Measurements from ENCODE around the gene RABGGTA. TPM values are rescaled to one million over a fixed set of nuclear protein-coding genes. Genes with fewer than 3 reads are reported as not detected.

The RABGGTA gene
- total and polyA plus RNA-seq, 2 donors (not counting 1 experiment from before 2014, with no cell fraction given), result 15.1 to 21.0 TPM

- H3K36me3 ChIP-seq (ENCODE audit: control insufficient read depth, insufficient read depth, low read length), result peaks cover 9% of the 10 kb centered on the region
- no peaks in the 10 kb centered on the region for H4K20me1 ChIP-seq (ENCODE audit: control insufficient read depth, extremely low read depth, insufficient read depth, low read length)
- DNase-seq (ENCODE audit: low read depth in 2 of 2), result no peak
- TF ChIP-seq EZH2 (IDR thresholded peaks at IDR 0.05; ENCODE audit: low read length, missing control alignments), result no peak
- TF ChIP-seq CTCF (conservative IDR thresholded peaks at IDR 0.05 in 1 of 2, IDR thresholded peaks at IDR 0.05 in 1 of 2; ENCODE audit: low read depth in 1 of 2, low read length in 2 of 2), result no peak
- no peaks in the 10 kb centered on the region for H3K79me2 ChIP-seq (ENCODE audit: control insufficient read depth, insufficient read depth, low read length)
- no peaks in the 10 kb centered on the region for H3K27me3 ChIP-seq (ENCODE audit: control insufficient read depth, insufficient read depth, low read length)
- no peak overlapping the region for H3K9ac ChIP-seq (ENCODE audit: insufficient read depth, low read length)
- H2AFZ ChIP-seq (ENCODE audit: low read length), result no peak overlapping the region
- H3K4me2 ChIP-seq (ENCODE audit: extremely low read depth, insufficient read depth, low read length), result no peak overlapping the region
- no peak overlapping the region for H3K27ac ChIP-seq (ENCODE audit: insufficient read depth, low read length)
- no peaks in the 10 kb centered on the region for H3K4me1 ChIP-seq (ENCODE audit: control insufficient read depth, extremely low read depth, insufficient read depth, low read length)
- no peaks in the 10 kb centered on the region for H3K9me3 ChIP-seq (ENCODE audit: control insufficient read depth, insufficient read depth, low read depth, low read length)
- no peak overlapping the region for H3K4me3 ChIP-seq (replicated peaks in 1 of 4; ENCODE audit: control extremely low read depth in 1 of 4, insufficient read depth in 1 of 4, low read depth in 3 of 4, low read length in 4 of 4)
Measured at GRCh38 chr14:24269910-24270536, 1.4 kb downstream of the RABGGTA start.

GRCh38 chr14:24269368-24269767, 2.0 kb downstream of the RABGGTA start:
- H3K9me3 ChIP-seq (ENCODE audit: control insufficient read depth, insufficient read depth, low read depth, low read length), result no peaks in the 10 kb centered on the region
- no peak for DNase-seq (ENCODE audit: low read depth in 2 of 2)
- H3K4me3 ChIP-seq (replicated peaks in 1 of 4; ENCODE audit: control extremely low read depth in 1 of 4, insufficient read depth in 1 of 4, low read depth in 3 of 4, low read length in 4 of 4), result no peak overlapping the region
- no peak overlapping the region for H2AFZ ChIP-seq (ENCODE audit: low read length)
- H3K36me3 ChIP-seq (ENCODE audit: control insufficient read depth, insufficient read depth, low read length), result peaks cover 9% of the 10 kb centered on the region
- TF ChIP-seq EZH2 (IDR thresholded peaks at IDR 0.05; ENCODE audit: low read length, missing control alignments) (no peak), CTCF (conservative IDR thresholded peaks at IDR 0.05 in 1 of 2, IDR thresholded peaks at IDR 0.05 in 1 of 2; ENCODE audit: low read depth in 1 of 2, low read length in 2 of 2) (no peak)
- no peaks in the 10 kb centered on the region for H4K20me1 ChIP-seq (ENCODE audit: control insufficient read depth, extremely low read depth, insufficient read depth, low read length)
- H3K4me1 ChIP-seq (ENCODE audit: control insufficient read depth, extremely low read depth, insufficient read depth, low read length), result no peaks in the 10 kb centered on the region
- H3K27ac ChIP-seq (ENCODE audit: insufficient read depth, low read length), result no peak overlapping the region
- H3K9ac ChIP-seq (ENCODE audit: insufficient read depth, low read length), result no peak overlapping the region
- H3K27me3 ChIP-seq (ENCODE audit: control insufficient read depth, insufficient read depth, low read length), result no peaks in the 10 kb centered on the region
- H3K4me2 ChIP-seq (ENCODE audit: extremely low read depth, insufficient read depth, low read length), result no peak overlapping the region
- H3K79me2 ChIP-seq (ENCODE audit: control insufficient read depth, insufficient read depth, low read length), result no peaks in the 10 kb centered on the region

- no peak overlapping the region for H2AFZ ChIP-seq (ENCODE audit: low read length)
- no peaks in the 10 kb centered on the region for H3K9me3 ChIP-seq (ENCODE audit: control insufficient read depth, insufficient read depth, low read depth, low read length)
- peaks cover 9% of the 10 kb centered on the region for H3K36me3 ChIP-seq (ENCODE audit: control insufficient read depth, insufficient read depth, low read length)
- no peaks in the 10 kb centered on the region for H3K27me3 ChIP-seq (ENCODE audit: control insufficient read depth, insufficient read depth, low read length)
- no peak overlapping the region for H3K4me3 ChIP-seq (replicated peaks in 1 of 4; ENCODE audit: control extremely low read depth in 1 of 4, insufficient read depth in 1 of 4, low read depth in 3 of 4, low read length in 4 of 4)
- H3K9ac ChIP-seq (ENCODE audit: insufficient read depth, low read length), result no peak overlapping the region
- no peaks in the 10 kb centered on the region for H3K79me2 ChIP-seq (ENCODE audit: control insufficient read depth, insufficient read depth, low read length)
- H3K4me2 ChIP-seq (ENCODE audit: extremely low read depth, insufficient read depth, low read length), result no peak overlapping the region
- TF ChIP-seq EZH2 (IDR thresholded peaks at IDR 0.05; ENCODE audit: low read length, missing control alignments) (no peak), CTCF (conservative IDR thresholded peaks at IDR 0.05 in 1 of 2, IDR thresholded peaks at IDR 0.05 in 1 of 2; ENCODE audit: low read depth in 1 of 2, low read length in 2 of 2) (no peak)
- no peak for DNase-seq (ENCODE audit: low read depth in 2 of 2)
- H3K4me1 ChIP-seq (ENCODE audit: control insufficient read depth, extremely low read depth, insufficient read depth, low read length), result no peaks in the 10 kb centered on the region
- H3K27ac ChIP-seq (ENCODE audit: insufficient read depth, low read length), result no peak overlapping the region
- no peaks in the 10 kb centered on the region for H4K20me1 ChIP-seq (ENCODE audit: control insufficient read depth, extremely low read depth, insufficient read depth, low read length)
Measured at GRCh38 chr14:24268225-24268624, 3.2 kb downstream of the RABGGTA start.
